Activated T-cell treated with anti-CD3 and anti-CD28 coated beads for 1 hour (primary cell): ENCODE results near the gene CLTB.

Experiments used
- DNase-seq: peaks from one replicate; pipeline ENCODE4 v3.0.0-alpha.2; 2020; ENCODE audit warnings: low read depth

CLTB gene

GRCh38 chr5:176401281-176402205 is 14.8 kb downstream of the CLTB start:
- DNase-seq = no peak

DNA sequence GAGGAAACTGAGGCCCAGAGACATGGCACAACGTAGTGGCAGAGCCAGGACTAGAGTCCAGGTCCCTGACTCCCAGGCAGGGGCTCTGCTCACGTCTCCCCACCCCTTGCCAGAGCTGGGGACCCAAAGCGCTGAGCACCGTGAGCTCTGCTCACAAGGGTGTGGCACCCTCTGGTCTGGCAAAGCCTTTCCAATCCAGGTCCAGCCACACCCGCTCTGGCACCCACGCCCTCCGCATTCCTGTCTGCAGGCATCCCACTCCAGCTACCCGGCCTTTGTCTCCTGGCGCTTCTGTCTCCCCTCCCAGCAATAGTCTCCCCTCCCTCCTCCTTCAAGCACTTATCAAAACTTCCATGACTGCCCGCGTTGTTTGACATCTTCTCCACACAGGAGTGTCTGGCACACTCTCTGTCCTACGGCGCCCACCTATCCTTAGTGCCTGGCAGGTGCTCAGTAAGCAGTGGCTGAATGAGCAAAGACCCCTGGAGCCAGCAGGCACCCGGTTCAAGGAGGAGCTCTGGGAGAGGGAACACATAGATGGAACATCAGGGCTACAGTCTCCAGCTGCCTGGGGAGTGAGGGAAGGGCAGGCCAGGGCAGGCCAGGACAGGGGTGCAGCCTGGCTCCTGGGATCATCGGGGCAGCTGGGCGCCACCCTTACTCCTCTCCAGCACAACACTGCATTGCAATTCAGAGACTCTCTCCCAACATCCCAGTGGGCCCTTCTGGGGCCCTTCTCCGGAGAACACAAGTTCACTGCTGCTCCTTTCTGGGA is 15.8 kb downstream of the CLTB start:
- DNase-seq = no peak

GRCh38 chr5:176397736-176398420 is 18.5 kb downstream of the CLTB start:
- no peak for DNase-seq

DNA sequence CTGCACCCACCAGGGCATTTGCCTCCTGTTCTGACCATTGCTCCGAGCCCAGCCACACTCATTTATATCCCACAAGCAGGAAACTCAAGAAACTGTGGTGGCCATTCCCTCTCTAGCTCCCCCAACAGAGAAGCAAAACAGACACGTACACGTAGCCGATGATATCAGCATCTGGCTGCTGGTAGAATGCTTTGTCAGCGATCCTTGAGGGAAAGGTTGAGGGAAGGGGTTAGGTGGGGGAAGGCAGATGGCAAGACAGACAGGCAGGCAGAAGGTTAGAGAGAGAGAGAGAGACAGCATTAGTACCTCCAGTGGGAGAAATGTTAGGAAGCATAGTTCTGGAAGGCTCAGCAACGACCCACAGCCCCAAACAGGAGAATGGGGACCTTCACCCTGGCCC is 20.0 kb downstream of the CLTB start:
- no peak for DNase-seq

- no peak for DNase-seq
Observed at GRCh38 chr5:176394881-176395675, 21.3 kb downstream of the CLTB start.

DNA sequence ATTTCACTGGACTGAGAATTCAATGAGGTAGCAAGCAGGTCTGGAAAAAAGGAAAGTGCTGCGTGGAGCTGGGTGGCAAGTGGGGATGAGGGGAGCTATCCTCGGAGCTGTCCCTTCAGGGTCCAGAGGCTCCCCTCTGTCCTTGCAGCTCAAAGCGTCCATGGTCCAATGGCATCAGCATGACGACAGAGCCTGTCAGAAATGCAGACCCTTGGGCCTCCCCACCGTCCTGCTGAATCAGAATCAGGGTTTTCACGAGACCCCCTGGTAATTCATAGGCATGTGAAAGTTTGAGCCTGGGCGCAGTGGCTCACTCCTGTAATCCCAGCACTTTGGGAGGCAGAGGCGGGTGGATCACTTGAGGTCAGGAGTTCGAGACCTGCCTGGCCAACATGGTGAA is 22.2 kb downstream of the CLTB start:
- DNase-seq = no peak

DNA sequence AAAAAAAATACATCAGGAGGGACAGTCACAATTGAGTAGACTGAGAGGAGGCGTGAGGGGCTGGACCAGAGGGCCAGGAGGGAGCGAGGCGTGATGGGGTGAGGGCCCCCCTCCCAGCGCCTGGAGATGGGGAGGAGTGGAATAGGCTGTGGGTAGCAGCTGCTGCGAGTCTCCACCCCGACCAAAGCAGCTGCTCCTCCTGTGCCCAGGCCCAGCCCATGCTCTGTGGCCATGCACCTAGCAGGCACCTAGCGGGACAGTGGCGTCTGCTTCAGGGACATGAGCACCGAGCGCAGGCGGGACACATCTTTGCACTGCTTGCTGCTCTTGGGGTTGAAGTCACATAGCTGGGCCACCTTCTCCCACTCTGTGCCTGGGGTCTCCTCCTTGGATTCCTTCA is 23.8 kb downstream of the CLTB start:
- DNase-seq = no peak

GRCh38 chr5:176391999-176392398 is 24.3 kb downstream of the CLTB start:
- no peak for DNase-seq

DNA sequence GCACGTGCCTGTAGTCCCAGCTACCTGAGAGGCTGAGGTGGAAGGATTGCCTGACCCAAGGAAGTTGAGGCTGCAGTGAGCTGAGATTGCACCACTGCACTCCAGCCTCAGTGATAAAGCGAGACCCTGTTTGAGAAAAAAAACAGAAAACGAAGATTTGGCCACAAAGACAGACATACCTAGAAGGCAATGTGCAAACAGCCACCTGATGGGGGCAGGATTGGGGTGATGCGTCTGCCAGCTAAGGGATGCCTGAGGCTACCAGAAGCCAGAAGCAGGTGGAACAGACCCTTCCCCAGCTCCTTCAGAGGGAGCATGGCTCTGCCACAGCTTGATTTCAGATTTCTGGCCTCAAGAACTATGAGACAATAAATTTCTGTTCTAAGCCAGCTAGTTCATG is 24.9 kb downstream of the CLTB start:
- no peak for DNase-seq

DNA sequence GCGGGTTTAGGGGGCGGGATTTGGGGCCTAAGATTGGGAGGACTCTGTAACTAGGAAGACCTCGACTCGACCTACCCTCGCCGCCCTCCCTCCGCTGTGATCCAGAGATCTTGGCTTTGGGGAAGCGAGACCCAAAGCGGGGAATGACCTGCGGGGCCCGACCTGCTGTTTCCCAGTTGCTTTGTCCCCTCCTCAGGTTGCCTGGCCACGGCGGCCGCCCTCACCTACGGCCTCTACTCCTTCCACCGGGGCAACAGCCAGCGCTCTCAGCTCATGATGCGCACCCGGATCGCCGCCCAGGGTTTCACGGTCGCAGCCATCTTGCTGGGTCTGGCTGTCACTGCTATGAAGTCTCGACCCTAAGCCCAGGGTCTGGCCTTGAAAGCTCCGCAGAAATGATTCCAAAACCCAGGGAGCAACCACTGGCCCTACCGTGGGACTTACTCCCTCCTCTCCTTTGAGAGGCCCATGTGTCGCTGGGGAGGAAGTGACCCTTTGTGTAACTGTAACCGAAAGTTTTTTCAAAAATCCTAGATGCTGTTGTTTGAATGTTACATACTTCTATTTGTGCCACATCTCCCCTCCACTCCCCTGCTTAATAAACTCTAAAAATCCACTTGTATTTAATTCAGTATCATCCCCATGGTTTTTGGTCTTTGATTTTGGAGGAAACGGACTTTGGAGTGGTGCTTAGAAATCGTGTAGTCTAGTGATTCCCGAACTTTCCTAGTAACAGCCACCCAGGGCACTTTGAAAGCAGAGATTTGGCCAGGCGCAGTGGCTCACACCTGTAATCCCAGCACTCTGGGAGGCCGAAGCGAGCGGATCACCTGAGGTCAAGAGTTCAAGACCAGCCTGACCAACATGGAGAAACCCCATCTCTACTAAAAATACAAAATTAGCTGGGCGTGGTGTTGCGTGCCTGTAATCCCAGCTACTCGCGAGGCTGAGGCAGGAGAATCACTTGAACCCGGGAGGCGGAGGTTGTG is 26.9 kb downstream of the CLTB start:
- no peak for DNase-seq

GRCh38 chr5:176388444-176389134 is 27.8 kb downstream of the CLTB start, which contains the start of the genes HIGD2A and NOP16:
Gene HIGD2A (plus strand): TSS chr5:176388751. CDS start chr5:176388820, 69 bp downstream.
Gene NOP16 (minus strand): TSS chr5:176388598. CDS start chr5:176388539, 59 bp downstream.
- DNase-seq = peak; percentile 100

GRCh38 chr5:176388003-176388443 is 28.3 kb downstream of the CLTB start:
- no peak for DNase-seq

GRCh38 chr5:176387384-176387925 is 28.9 kb downstream of the CLTB start:
- no peak for DNase-seq

DNA sequence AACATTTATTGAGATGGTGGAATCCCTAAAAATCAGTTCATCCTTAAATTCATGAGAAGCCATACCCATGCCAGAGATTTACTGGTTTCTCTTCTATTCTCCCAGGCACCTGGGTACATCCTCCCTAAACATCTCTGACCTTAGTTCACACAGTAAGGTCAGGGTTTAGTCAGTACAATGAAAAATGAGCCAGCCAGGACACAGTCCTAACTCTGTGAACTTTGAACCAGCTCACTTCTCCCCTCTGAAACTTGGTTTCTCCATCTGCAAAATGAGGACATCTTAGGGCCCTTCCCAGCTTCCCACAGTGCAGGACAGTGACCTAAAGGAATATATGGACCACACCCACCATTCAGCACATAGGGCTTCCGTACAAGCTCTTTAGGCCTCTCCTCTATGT is 29.8 kb downstream of the CLTB start:
- DNase-seq = no peak

DNA sequence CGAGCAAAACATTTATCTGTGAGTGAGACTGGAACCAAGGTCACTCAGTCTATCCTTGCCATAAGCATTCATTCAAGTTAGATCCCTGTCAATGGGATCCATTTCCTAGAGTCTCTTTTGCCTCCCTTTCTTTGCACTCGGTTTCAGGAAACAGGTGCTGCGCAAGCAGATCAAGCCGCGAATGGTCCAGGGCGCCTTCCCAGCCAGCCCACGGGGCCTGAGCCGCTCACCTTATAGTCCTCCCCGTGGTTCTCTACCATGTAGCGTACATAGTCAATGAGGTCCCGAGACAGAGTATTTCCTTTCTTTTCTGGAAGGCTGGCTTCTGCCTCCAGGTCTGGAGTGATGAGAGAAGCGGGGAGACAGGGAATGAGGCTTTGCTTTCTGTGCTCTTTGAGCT is 31.3 kb downstream of the CLTB start:
- DNase-seq = no peak

GRCh38 chr5:176384366-176384930 is 31.9 kb downstream of the CLTB start:
- DNase-seq = no peak

GRCh38 chr5:176383961-176384360 is 32.4 kb downstream of the CLTB start:
- DNase-seq = no peak

GRCh38 chr5:176383248-176383905 is 33.0 kb downstream of the CLTB start:
- no peak for DNase-seq
